Measurements from ENCODE around the gene SLC7A11.

Gene SLC7A11

GRCh38 chr4:138118270-138118669 lies 123.9 kb downstream of the SLC7A11 start:
- TF ChIP-seq LEF1 (IDR thresholded peaks at IDR 0.05; ENCODE audit: borderline replicate concordance) (no peak), SP1 (IDR thresholded peaks at IDR 0.05) (no peak), FOXK2 (IDR thresholded peaks at IDR 0.05) (no peak), FOXA1 (IDR thresholded peaks at IDR 0.05) (no peak), TARDBP (IDR thresholded peaks at IDR 0.05) (no peak), ZNF384 (IDR thresholded peaks at IDR 0.05) (no peak), ARNT (IDR thresholded peaks at IDR 0.05) (no peak), SUZ12 (IDR thresholded peaks at IDR 0.05) (no peak), CTBP1 (IDR thresholded peaks at IDR 0.05; ENCODE audit: borderline replicate concordance) (no peak), HDGF (IDR thresholded peaks at IDR 0.05; ENCODE audit: borderline replicate concordance) (no peak)
- TF ChIP-seq, protein P1, sequence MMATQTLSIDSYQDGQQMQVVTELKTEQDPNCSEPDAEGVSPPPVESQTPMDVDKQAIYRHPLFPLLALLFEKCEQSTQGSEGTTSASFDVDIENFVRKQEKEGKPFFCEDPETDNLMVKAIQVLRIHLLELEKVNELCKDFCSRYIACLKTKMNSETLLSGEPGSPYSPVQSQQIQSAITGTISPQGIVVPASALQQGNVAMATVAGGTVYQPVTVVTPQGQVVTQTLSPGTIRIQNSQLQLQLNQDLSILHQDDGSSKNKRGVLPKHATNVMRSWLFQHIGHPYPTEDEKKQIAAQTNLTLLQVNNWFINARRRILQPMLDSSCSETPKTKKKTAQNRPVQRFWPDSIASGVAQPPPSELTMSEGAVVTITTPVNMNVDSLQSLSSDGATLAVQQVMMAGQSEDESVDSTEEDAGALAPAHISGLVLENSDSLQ (IDR thresholded peaks at IDR 0.05): no peak
- DNase-seq (ENCODE audit: extremely low spot score): no peak
- ChIA-PET POLR2A (no interaction called here), CTCF (no interaction called here)

GRCh38 chr4:138115053-138115452 lies 127.1 kb downstream of the SLC7A11 start:
- TF ChIP-seq LEF1 (IDR thresholded peaks at IDR 0.05; ENCODE audit: borderline replicate concordance) (no peak), NFRKB (IDR thresholded peaks at IDR 0.05) (no peak), ELF4 (IDR thresholded peaks at IDR 0.05) (no peak), HDGF (IDR thresholded peaks at IDR 0.05; ENCODE audit: borderline replicate concordance) (no peak), ARNT (IDR thresholded peaks at IDR 0.05) (no peak), SP1 (IDR thresholded peaks at IDR 0.05) (no peak), FOXA1 (IDR thresholded peaks at IDR 0.05) (no peak), FOXK2 (IDR thresholded peaks at IDR 0.05) (no peak), FOXM1 (IDR thresholded peaks at IDR 0.05; ENCODE audit: borderline replicate concordance) (no peak), BHLHE40 (IDR thresholded peaks at IDR 0.05; ENCODE audit: borderline replicate concordance) (no peak), CTBP1 (IDR thresholded peaks at IDR 0.05; ENCODE audit: borderline replicate concordance) (no peak), L3MBTL2 (conservative IDR thresholded peaks at IDR 0.05) (no peak), ZNF384 (IDR thresholded peaks at IDR 0.05) (no peak), TARDBP (IDR thresholded peaks at IDR 0.05) (no peak)
- TF ChIP-seq, protein P1 (IDR thresholded peaks at IDR 0.05): no peak
- POLR2A ChIA-PET: no interaction called here
- no peak for DNase-seq (ENCODE audit: extremely low spot score)
- CTCF ChIA-PET: interaction anchor here (0.6 kb wide), 1 partner anchor 58 kb away, joined by 3 read pairs; no protein-coding TSS in a partner anchor

- TF ChIP-seq SP1 (IDR thresholded peaks at IDR 0.05) (no peak), TARDBP (IDR thresholded peaks at IDR 0.05) (no peak), ELF4 (IDR thresholded peaks at IDR 0.05) (no peak), FOXK2 (IDR thresholded peaks at IDR 0.05) (no peak), HDGF (IDR thresholded peaks at IDR 0.05; ENCODE audit: borderline replicate concordance) (no peak), LEF1 (IDR thresholded peaks at IDR 0.05; ENCODE audit: borderline replicate concordance) (no peak), ZNF384 (IDR thresholded peaks at IDR 0.05) (no peak), SUZ12 (IDR thresholded peaks at IDR 0.05) (no peak), BHLHE40 (IDR thresholded peaks at IDR 0.05; ENCODE audit: borderline replicate concordance) (no peak), NFRKB (IDR thresholded peaks at IDR 0.05) (no peak), FOXA1 (IDR thresholded peaks at IDR 0.05) (no peak), CTBP1 (IDR thresholded peaks at IDR 0.05; ENCODE audit: borderline replicate concordance) (no peak), L3MBTL2 (conservative IDR thresholded peaks at IDR 0.05) (no peak), ARNT (IDR thresholded peaks at IDR 0.05) (no peak), FOXM1 (IDR thresholded peaks at IDR 0.05; ENCODE audit: borderline replicate concordance) (no peak)
- TF ChIP-seq, protein P1 (IDR thresholded peaks at IDR 0.05): no peak
- CTCF ChIA-PET: interaction anchor here (0.6 kb wide), 1 partner anchor 59 kb away, joined by 3 read pairs; no protein-coding TSS in a partner anchor
Observed at GRCh38 chr4:138114434-138114833, 127.7 kb downstream of the SLC7A11 start.

More at GRCh38 chr4:138114434-138114833, 127.7 kb downstream of the SLC7A11 start:
- POLR2A ChIA-PET: no interaction called here
- no peak for DNase-seq (ENCODE audit: extremely low spot score)
